ENCODE data around the gene RPTOR. TPM values are rescaled to one million over a fixed set of nuclear protein-coding genes. Genes with fewer than 3 reads are reported as not detected.

RPTOR gene
- total and polyA plus RNA-seq, 10 of the 15 experiments (the other 5 are each of a cell fraction or from before 2014, with no cell fraction given) = 0.18 to 32.1 (median 7.8) TPM

- no peaks in the 10 kb centered on the region for H3K4me1 ChIP-seq (ENCODE audit: control insufficient read depth, insufficient read depth, low read length)
- peaks cover 5% of the 10 kb centered on the region for H3K79me2 ChIP-seq (ENCODE audit: control insufficient read depth, insufficient read depth, low read length)
- ChIA-PET SMC1A (ENCODE audit: uncharacterized antibody, unreplicated experiment) (interaction anchor here (1.1 kb wide), 1 partner anchor 22 kb away, joined by 4 read pairs; no protein-coding TSS in a partner anchor), CTCF (no interaction called here), RAD21 (ENCODE audit: unreplicated experiment) (no interaction called here), POLR2A (no interaction called here)
- H3K27ac ChIP-seq (ENCODE audit: control insufficient read depth, insufficient read depth) = no peak overlapping the region
- TF ChIP-seq PKNOX1 (IDR thresholded peaks at IDR 0.05) (no peak), BCL3 (IDR thresholded peaks at IDR 0.05; ENCODE audit: borderline replicate concordance, insufficient read depth, low read depth, low read length, poor library complexity, severe bottlenecking) (peak; percentile 72), NFYA (IDR thresholded peaks at IDR 0.05; ENCODE audit: borderline replicate concordance, low read depth, low read length) (no peak), NR2F1 (conservative IDR thresholded peaks at IDR 0.05) (no peak), BACH1 (IDR thresholded peaks at IDR 0.05; ENCODE audit: borderline replicate concordance) (no peak)
- FAIRE-seq (no peak), ATAC-seq (no peak), DNase-seq (ENCODE audit: low read depth, low spot score) (no peak)
- H3K36me3 ChIP-seq (ENCODE audit: control insufficient read depth in 2 of 2, insufficient read depth in 2 of 2, low read length in 1 of 2) = peaks cover 2 to 7% of the 10 kb centered on the region in 2 experiments
- intact Hi-C loops (cut with micrococcal nuclease; ENCODE audit: unreplicated experiment) = no loop called here
- no peak overlapping the region for H2AFZ ChIP-seq (ENCODE audit: control insufficient read depth, low read depth, low read length)
- H3K4me3 ChIP-seq = no peak overlapping the region
- WGBS (ENCODE audit: insufficient coverage, insufficient replicate concordance, low lambda C conversion rate, missing lambda C conversion rate) = 96% methylated on average over 4 of the region's 4 CpGs
- in situ Hi-C loops (cut with MboI) = no loop called here
- no peaks in the 10 kb centered on the region for H3K9me3 ChIP-seq (replicated peaks; ENCODE audit: control insufficient read depth, insufficient read depth, low read length)
- no peak overlapping the region for H3K9ac ChIP-seq (ENCODE audit: control insufficient read depth, insufficient read depth, low read length)
- no peak overlapping the region for H3K4me2 ChIP-seq (ENCODE audit: control insufficient read depth, insufficient read depth)
- no TSS peak for BruUV-seq (replicated peaks)
- H3K27me3 ChIP-seq (replicated peaks in 1 of 2; ENCODE audit: control insufficient read depth in 2 of 2, insufficient read depth in 2 of 2, low read length in 1 of 2) = no peaks in the 10 kb centered on the region
- no peaks in the 10 kb centered on the region for H4K20me1 ChIP-seq (ENCODE audit: control insufficient read depth, insufficient read depth)
Observed at GRCh38 chr17:80561541-80562114, 17.0 kb downstream of the RPTOR start.
